K562 (cell line): ENCODE results near the gene ROBO2. TPM values are rescaled to one million over a fixed set of nuclear protein-coding genes. Genes with fewer than 3 reads are reported as not detected.

Experiments used
- ATAC-seq: fragments of 200-7000 bp; cut with Tn5 transposase; 3 replicates; pipeline ENCODE4 v1.9.1; 2020; ENCODE audit warnings: moderate library complexity
- BruUV-seq: library from RNA; stranded (reverse); fragments of 400-500 nt; replicated peaks from 2 replicates; lab custom pipeline; 2021; lab: Mats Ljungman, UMichigan
- CTCF ChIA-PET: fragments of 300-600 bp; formaldehyde crosslinking; extraction: SDS; loops from one replicate; lab custom pipeline; 2021; ENCODE audit warnings: low intra/inter-chr PET ratio; lab: Yijun Ruan, JAX
- POLR2A ChIA-PET: fragments of 300-600, 350-650 bp; sonication (Branson Sonifier 250); formaldehyde crosslinking; extraction: SDS; loops from one replicate; lab custom pipeline; 2021; ENCODE audit warnings: antibody characterized with exemption, inconsistent platforms; lab: Yijun Ruan, JAX
- DNase-seq, 4 experiments: peaks; one replicate each; pipeline versions ENCODE4 v3.0.0 to v3.0.0-alpha.2; 2011 to 2018; ENCODE audit warnings: low spot score in 3 of 4, mixed read lengths in 3 of 4; ENCODE audit errors: extremely low read depth in 1 of 4
- FAIRE-seq: peaks from 2 replicates; lab custom pipeline; 2011; peaks lifted over from hg19 to GRCh38; lab: Jason Lieb, UNC
- H2AFZ ChIP-seq: 2 replicates; pipeline ENCODE4 v1.6.0; 2011; ENCODE audit warnings: low read depth, low read length, control low read depth, inconsistent platforms
- H3K27ac ChIP-seq: fragments of 200-600 bp; 3 replicates; pipeline ENCODE4 v1.8.0; 2011; ENCODE audit warnings: low read depth, mild to moderate bottlenecking, control low read depth, inconsistent platforms, low read length, moderate library complexity, mixed read lengths; ENCODE audit errors: extremely low read depth
- H3K27me3 ChIP-seq, 2 experiments: fragments of 300-600 bp in 1 of 2; 2 replicates in 1 of 2; 3 replicates in 1 of 2; pipeline versions ENCODE4 v1.6.0 to v1.8.0; 2011; ENCODE audit warnings: inconsistent platforms in 2 of 2, low read length in 2 of 2, mild to moderate bottlenecking in 1 of 2, mixed read lengths in 1 of 2, moderate library complexity in 1 of 2; ENCODE audit not compliant: control insufficient read depth in 2 of 2, insufficient read depth in 2 of 2
- H3K36me3 ChIP-seq: fragments of 300-600 bp; 3 replicates; pipeline ENCODE4 v1.8.0; 2011; ENCODE audit warnings: mild to moderate bottlenecking, low read length, inconsistent platforms; ENCODE audit not compliant: control insufficient read depth, insufficient read depth
- H3K4me1 ChIP-seq, 2 experiments: fragments of 200-600 bp in 1 of 2; replicated peaks in 1 of 2; 2 replicates in 1 of 2; 3 replicates in 1 of 2; pipeline versions ENCODE4 v1.5.1 to v1.8.0; 2011; ENCODE audit warnings: inconsistent platforms in 2 of 2, low read length in 2 of 2, mild to moderate bottlenecking in 1 of 2, mixed read lengths in 1 of 2, moderate library complexity in 1 of 2; ENCODE audit not compliant: control insufficient read depth in 2 of 2, insufficient read depth in 2 of 2
- H3K4me2 ChIP-seq: 2 replicates; pipeline ENCODE4 v1.6.1; 2011; ENCODE audit warnings: low read length, control low read depth, inconsistent platforms, mixed read lengths; ENCODE audit not compliant: insufficient read depth
- H3K4me3 ChIP-seq: fragments of 200-600 bp; sonication (generic), shearing (Covaris generic); 2 replicates; pipeline ENCODE4 v1.5.1; 2016; ENCODE audit warnings: control low read depth, inconsistent platforms
- H3K79me2 ChIP-seq: fragments of 200-600 bp; 3 replicates; pipeline ENCODE4 v1.8.0; 2011; ENCODE audit warnings: low read length, inconsistent platforms; ENCODE audit not compliant: control insufficient read depth, insufficient read depth
- H3K9ac ChIP-seq, 2 experiments: 2 replicates each; pipeline versions ENCODE4 v1.6.0 to v1.6.1; 2011; ENCODE audit warnings: low read depth in 2 of 2, low read length in 2 of 2, control low read depth in 1 of 2, inconsistent platforms in 1 of 2, mild to moderate bottlenecking in 1 of 2, mixed read lengths in 1 of 2; ENCODE audit not compliant: insufficient read depth in 1 of 2
- H3K9me1 ChIP-seq: one replicate; pipeline ENCODE4 v1.6.0; 2011; ENCODE audit warnings: inconsistent platforms, mild to moderate bottlenecking, low read length, moderate library complexity; ENCODE audit not compliant: control insufficient read depth, insufficient read depth
- H3K9me3 ChIP-seq: replicated peaks from 2 replicates; pipeline ENCODE4 v1.5.1; 2011; ENCODE audit warnings: low read depth, low read length, inconsistent platforms; ENCODE audit not compliant: control insufficient read depth, insufficient read depth
- H4K20me1 ChIP-seq: replicated peaks from 2 replicates; pipeline ENCODE4 v1.6.1; 2011; ENCODE audit warnings: low read length, inconsistent platforms, mixed read lengths; ENCODE audit not compliant: control insufficient read depth, insufficient read depth
- CCAR2 ChIP-seq: fragments of 200-400 bp; formaldehyde crosslinking; IDR thresholded peaks from 2 replicates; pipeline ENCODE4 v1.6.1; 2017; ENCODE audit warnings: mild to moderate bottlenecking, low read depth, low read length
- CREM ChIP-seq: IDR thresholded peaks from 2 replicates; pipeline ENCODE4 v1.6.1; 2014; ENCODE audit warnings: antibody characterized with exemption, low read depth
- DACH1 ChIP-seq: fragments of 450-650 bp; IDR thresholded peaks from 2 replicates; pipeline ENCODE4 v1.6.1; 2018; ENCODE audit not compliant: partially characterized antibody
- HLTF ChIP-seq: fragments of 450-650 bp; IDR thresholded peaks from 2 replicates; pipeline ENCODE4 v1.6.1; 2016
- HSF4 ChIP-seq: fragments of 250-450 bp; sonication (Bioruptor Pico); IDR thresholded peaks from 2 replicates; pipeline ENCODE4 v2.1.2; 2022; ENCODE audit warnings: mild to moderate bottlenecking, moderate library complexity, borderline replicate concordance
- MAX ChIP-seq: sonication (generic); formaldehyde crosslinking; IDR thresholded peaks from 2 replicates; pipeline ENCODE4 v1.9.0; 2022; ENCODE audit warnings: mild to moderate bottlenecking, missing genetic modification reagents
- SMARCC2 ChIP-seq: fragments of 450-650 bp; IDR thresholded peaks from 2 replicates; pipeline ENCODE4 v1.6.1; 2017; ENCODE audit warnings: antibody characterized with exemption, moderate library complexity, mild to moderate bottlenecking, low read depth
- SP2 ChIP-seq: IDR thresholded peaks from 2 replicates; pipeline ENCODE4 v1.6.1; 2011; ENCODE audit warnings: mild to moderate bottlenecking, low read depth, low read length, moderate library complexity; ENCODE audit not compliant: poor library complexity, severe bottlenecking; ENCODE audit errors: extremely low read depth
- TRIM25 ChIP-seq: fragments of 450-650 bp; IDR thresholded peaks from 2 replicates; pipeline ENCODE4 v1.7.0; 2016; ENCODE audit warnings: borderline replicate concordance
- YBX1 ChIP-seq: fragments of 450-650 bp; IDR thresholded peaks from 2 replicates; pipeline ENCODE4 v1.7.1; 2016; ENCODE audit warnings: mild to moderate bottlenecking
- ZBTB1 ChIP-seq: sonication (generic); formaldehyde crosslinking; IDR thresholded peaks from 2 replicates; pipeline ENCODE4 v1.8.1; 2023; ENCODE audit warnings: missing genetic modification reagents, low read depth, mild to moderate bottlenecking, borderline replicate concordance
- ZBTB33 ChIP-seq: sonication (generic); formaldehyde crosslinking; IDR thresholded peaks from 2 replicates; pipeline ENCODE4 v1.8.1; 2023; ENCODE audit warnings: mild to moderate bottlenecking, missing genetic modification reagents
- ZBTB34 ChIP-seq: fragments of 250-450 bp; sonication (Bioruptor Pico); IDR thresholded peaks from 2 replicates; pipeline ENCODE4 v1.8.0; 2021; ENCODE audit warnings: mild to moderate bottlenecking, moderate library complexity
- ZBTB43 ChIP-seq: sonication (generic); formaldehyde crosslinking; IDR thresholded peaks from 2 replicates; pipeline ENCODE4 v1.8.0; 2023; ENCODE audit warnings: mild to moderate bottlenecking, missing genetic modification reagents
- ZNF146 ChIP-seq: IDR thresholded peaks from one replicate; pipeline ENCODE4 v1.6.1; 2018; ENCODE audit warnings: missing compliant biosample characterization; ENCODE audit not compliant: unreplicated experiment
- ZNF217 ChIP-seq: sonication (generic); formaldehyde crosslinking; IDR thresholded peaks from 2 replicates; pipeline ENCODE4 v1.8.0; 2022; ENCODE audit warnings: mild to moderate bottlenecking, missing genetic modification reagents
- ZNF316 ChIP-seq: fragments of 450-650 bp; IDR thresholded peaks from 2 replicates; pipeline ENCODE4 v1.6.1; 2016
- ZNF79 ChIP-seq: fragments of 250-450 bp; sonication (Bioruptor Pico); IDR thresholded peaks from 2 replicates; pipeline ENCODE4 v1.4.0; 2020; ENCODE audit warnings: low read depth, mild to moderate bottlenecking, moderate library complexity
- WGBS: fragments of 100-300 bp; shearing (Covaris generic); methylation state at CpG from one replicate; pipeline ENCODE4 v1.1.6; 2016; ENCODE audit warnings: low coverage, mixed read lengths; ENCODE audit not compliant: insufficient coverage; ENCODE audit errors: missing lambda C conversion rate; 5-methylcytosine and 5-hydroxymethylcytosine counted together
- in situ Hi-C: fragments of 300-500 bp; cut with MboI; formaldehyde crosslinking; loops from 4 replicates; pipeline ENCODE4 v1.15.0; 2018; ENCODE audit warnings: inconsistent platforms, mixed read lengths
- intact Hi-C: fragments of 100-400 bp; cut with micrococcal nuclease; formaldehyde crosslinking; loops from 2 replicates; pipeline ENCODE4 v1.14.2; 2022
- polyA plus RNA-seq, 8 experiments: library from polyadenylated mRNA; depleted of rRNA in 4 of 8; stranded (reverse) in 5 of 8; unstranded in 3 of 8; fragments of >200 nt; fragmentation: Nextera tagmentation in 2 of 8; fragmentation: Illumina TruSeq in 1 of 8; extraction: Ambion mirVana in 2 of 8; extraction: Trizol in 1 of 8; gene quantifications; 2 replicates each; pipeline versions ENCODE4 v1.2.1 to v1.2.3, GENCODE V29; 2011 to 2014; ENCODE audit warnings: inconsistent platforms in 1 of 8, missing spikeins in 1 of 8
- total RNA-seq, 7 experiments: library from RNA; depleted of rRNA in 6 of 7; stranded (reverse); fragments of >200 nt in 6 of 7; fragmentation: Illumina TruSeq in 2 of 7; extraction: Trizol in 2 of 7; gene quantifications; 2 replicates each; pipeline versions ENCODE4 v1.2.1 to v1.2.3, GENCODE V29; 2011 to 2021; ENCODE audit warnings: low replicate concordance in 1 of 7

The ROBO2 gene
- total and polyA plus RNA-seq, 9 of the 15 experiments (the other 6 are each of a cell fraction or from before 2014, with no cell fraction given): 0.84 to 3.0 (median 1.7) TPM

- H3K4me1 ChIP-seq: no peaks in the 10 kb centered on the region
- POLR2A ChIA-PET: interaction anchor here (0.5 kb wide), 1 partner anchor 115 kb away, joined by 3 read pairs; no protein-coding TSS in a partner anchor
- FAIRE-seq: no peak
- in situ Hi-C loops (no loop called here), intact Hi-C loops (no loop called here)
- ATAC-seq: no peak
- H3K9me1 ChIP-seq: no peaks in the 10 kb centered on the region
- H3K27ac ChIP-seq: no peak overlapping the region
- no peak for DNase-seq
- no peak overlapping the region for H3K9ac ChIP-seq
- no peaks in the 10 kb centered on the region for H3K79me2 ChIP-seq
- CTCF ChIA-PET: no interaction called here
- H3K27me3 ChIP-seq: no peaks in the 10 kb centered on the region
- WGBS: 0% methylated on average over 2 of the region's 2 CpGs
- H2AFZ ChIP-seq: no peak overlapping the region
- BruUV-seq: no TSS peak
- H3K36me3 ChIP-seq: no peaks in the 10 kb centered on the region
- H3K4me2 ChIP-seq: no peak overlapping the region
- no peak overlapping the region for H3K4me3 ChIP-seq
- no peaks in the 10 kb centered on the region for H3K9me3 ChIP-seq
- no peaks in the 10 kb centered on the region for H4K20me1 ChIP-seq
- TF ChIP-seq CCAR2 (no peak), YBX1 (no peak), SMARCC2 (no peak), ZNF217 (CRISPR knock-in tag) (no peak), ZNF79 (no peak), HSF4 (CRISPR knock-in tag) (no peak), DACH1 (no peak), HLTF (no peak), ZBTB33 (CRISPR knock-in tag) (no peak), ZBTB43 (CRISPR knock-in tag) (no peak), SP2 (no peak), ZNF316 (no peak), TRIM25 (no peak), ZNF146 (CRISPR knock-in tag) (no peak), CREM (no peak), MAX (CRISPR knock-in tag) (no peak), ZBTB34 (no peak), ZBTB1 (CRISPR knock-in tag) (no peak)
These were observed 435.6 kb downstream of the ROBO2 start for GRCh38 chr3:77475507-77475906.
